ENCODE measurements around the gene TBC1D17.

The TBC1D17 gene

DNA sequence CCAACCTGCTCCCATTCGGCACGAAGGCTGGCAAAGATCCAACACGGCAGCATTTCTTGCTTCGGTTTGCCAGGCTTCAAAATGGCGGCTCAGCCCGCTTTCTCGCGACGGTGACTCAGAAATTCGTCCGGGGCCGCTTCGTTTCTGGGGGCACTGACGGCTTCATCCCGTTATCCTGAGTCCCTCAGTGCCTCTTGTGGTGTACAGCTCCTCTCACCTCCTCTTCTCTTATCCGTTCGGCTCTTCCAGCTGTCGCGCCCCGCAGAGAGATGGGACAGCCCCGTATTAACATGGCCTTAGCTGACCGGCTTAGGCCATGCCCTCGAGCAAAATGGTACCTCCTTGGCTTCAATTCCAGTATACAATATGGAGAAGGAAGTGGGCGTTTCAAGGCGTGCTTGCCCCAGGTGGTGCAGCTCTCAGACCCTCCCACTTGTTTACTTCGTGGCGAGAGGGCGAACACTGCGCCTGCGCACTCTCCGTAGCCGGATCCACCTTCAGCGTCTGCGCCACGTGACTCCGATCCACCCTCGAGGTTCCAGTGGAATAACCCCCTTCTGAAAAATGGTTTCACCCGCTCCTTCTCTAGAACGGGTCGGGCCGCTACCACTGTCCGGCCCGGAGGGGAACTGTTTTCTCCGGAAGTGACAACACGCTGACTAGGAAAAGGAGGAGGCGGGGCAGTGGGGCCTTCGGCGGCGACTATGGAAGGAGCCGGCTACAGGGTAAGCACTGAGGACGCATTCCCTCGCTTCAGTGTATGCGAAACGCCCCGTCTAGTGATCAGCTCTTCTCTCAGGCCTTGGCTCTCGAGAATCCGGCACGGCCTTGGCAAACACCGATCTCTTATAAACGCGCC lies at the start of gene TBC1D17, which contains the start of gene AKT1S1:
Gene TBC1D17 (plus strand): TSS at position 683 of the 859 bp plus-strand sequence. CDS start 22 bp downstream, at position 705.
Gene AKT1S1 (minus strand): TSS at position 336 of the 859 bp plus-strand sequence. CDS start 4,060 bp downstream, outside the sequence.
- peak; percentile 97 to 98 for DNase-seq (ENCODE audit: extremely low read depth in 1 of 2, low read depth in 1 of 2)

DNA sequence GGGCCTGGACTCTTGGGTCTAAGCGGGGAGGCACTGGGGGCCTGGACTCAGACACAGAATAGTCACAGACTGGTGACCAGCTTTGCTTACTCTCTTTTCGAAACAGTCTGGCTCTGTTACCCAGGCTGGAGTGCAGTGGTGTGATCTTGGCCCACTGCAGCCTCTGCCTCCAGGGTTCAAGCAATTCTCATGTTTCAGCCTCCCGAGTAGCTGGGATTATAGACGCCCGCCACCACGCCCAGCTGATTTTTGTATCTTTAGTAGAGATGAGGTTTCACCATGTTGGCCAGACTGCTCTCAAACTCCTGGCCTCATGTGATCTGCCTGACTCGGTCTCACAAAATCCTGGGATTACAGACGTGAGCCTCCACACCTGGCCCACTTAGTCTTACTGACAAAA lies 48.3 kb upstream of the TBC1D17 start:
- DNase-seq (ENCODE audit: extremely low read depth in 1 of 2, low read depth in 1 of 2) = no peak

- no peak for DNase-seq (ENCODE audit: extremely low read depth in 1 of 2, low read depth in 1 of 2)
Measured at GRCh38 chr19:49829721-49830120, 47.8 kb upstream of the TBC1D17 start.

DNA sequence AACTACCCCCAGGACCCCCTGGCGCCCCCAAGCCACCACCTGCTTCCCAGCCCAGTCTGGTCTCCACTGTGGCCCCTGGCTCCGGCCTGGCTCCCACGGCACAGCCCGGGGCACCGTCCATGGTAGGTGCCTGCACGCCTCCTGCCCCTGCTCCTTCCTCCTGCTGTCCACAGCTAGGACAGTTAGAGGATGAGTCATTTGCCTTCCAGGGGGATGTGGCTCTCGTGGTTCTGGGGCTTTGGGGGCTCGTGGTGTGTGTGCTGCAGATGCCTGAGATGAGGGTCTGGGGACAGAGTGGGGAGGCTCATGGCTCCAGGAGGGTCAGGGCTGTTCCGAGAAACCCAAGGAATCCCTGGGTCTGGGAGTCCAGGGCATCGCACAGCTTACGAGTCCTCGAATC lies 46.7 kb upstream of the TBC1D17 start:
- DNase-seq (ENCODE audit: extremely low read depth in 1 of 2, low read depth in 1 of 2) = no peak

DNA sequence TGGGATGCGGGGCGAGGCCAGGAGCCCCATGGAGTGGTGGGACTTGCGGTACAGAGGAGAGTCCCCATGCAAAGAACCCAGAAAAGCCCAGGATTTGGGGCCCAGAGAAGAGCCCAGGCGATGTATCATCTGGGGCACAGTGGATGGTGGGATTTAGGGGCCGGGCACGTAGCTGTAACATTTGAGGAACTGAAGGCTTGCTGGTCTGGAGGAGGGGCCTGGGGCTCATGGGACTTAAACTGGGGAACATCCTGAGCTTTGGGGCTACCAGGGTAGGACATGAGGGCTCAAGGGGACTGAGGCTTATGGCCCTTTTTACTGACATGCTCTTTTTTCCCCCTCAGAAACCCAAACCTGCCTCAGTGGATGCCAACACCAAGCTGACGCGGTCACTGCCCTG lies 45.9 kb upstream of the TBC1D17 start:
- DNase-seq (ENCODE audit: extremely low read depth in 1 of 2, low read depth in 1 of 2) = no peak

GRCh38 chr19:49832556-49832955 lies 44.9 kb upstream of the TBC1D17 start:
- DNase-seq (ENCODE audit: extremely low read depth in 1 of 2, low read depth in 1 of 2) = no peak

GRCh38 chr19:49833599-49833998 lies 43.9 kb upstream of the TBC1D17 start:
- DNase-seq (ENCODE audit: extremely low read depth in 1 of 2, low read depth in 1 of 2) = no peak

GRCh38 chr19:49835562-49835961 lies 41.9 kb upstream of the TBC1D17 start:
- no peak for DNase-seq (ENCODE audit: extremely low read depth in 1 of 2, low read depth in 1 of 2)

GRCh38 chr19:49836176-49837008 lies 41.1 kb upstream of the TBC1D17 start:
- no peak for DNase-seq (ENCODE audit: extremely low read depth in 1 of 2, low read depth in 1 of 2)

GRCh38 chr19:49837009-49837310 lies 40.5 kb upstream of the TBC1D17 start:
- DNase-seq (ENCODE audit: extremely low read depth in 1 of 2, low read depth in 1 of 2) = no peak

DNA sequence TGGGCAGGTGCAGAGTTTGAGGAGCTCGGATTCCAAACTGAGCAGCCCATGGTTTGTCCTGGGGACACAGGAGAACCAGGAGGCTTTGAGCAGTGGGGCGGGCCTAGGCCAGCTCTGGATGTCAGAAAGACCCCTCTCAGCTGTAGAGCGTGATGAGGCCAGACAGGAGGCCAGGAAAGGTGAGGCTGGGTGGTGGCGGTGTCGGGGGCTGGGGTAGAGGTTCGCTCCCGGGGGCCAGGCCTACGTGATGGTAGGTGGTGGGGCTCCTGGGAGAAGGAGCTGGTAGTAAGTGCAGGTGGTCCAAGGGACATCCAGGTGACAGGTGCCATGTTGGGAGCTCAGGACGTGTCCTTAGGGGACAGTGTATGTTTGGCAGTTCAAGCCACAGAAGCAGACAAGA lies 40.1 kb upstream of the TBC1D17 start:
- DNase-seq (ENCODE audit: extremely low read depth in 1 of 2, low read depth in 1 of 2) = no peak

GRCh38 chr19:49838885-49839588 lies 38.5 kb upstream of the TBC1D17 start:
- no peak for DNase-seq (ENCODE audit: extremely low read depth in 1 of 2, low read depth in 1 of 2)

DNA sequence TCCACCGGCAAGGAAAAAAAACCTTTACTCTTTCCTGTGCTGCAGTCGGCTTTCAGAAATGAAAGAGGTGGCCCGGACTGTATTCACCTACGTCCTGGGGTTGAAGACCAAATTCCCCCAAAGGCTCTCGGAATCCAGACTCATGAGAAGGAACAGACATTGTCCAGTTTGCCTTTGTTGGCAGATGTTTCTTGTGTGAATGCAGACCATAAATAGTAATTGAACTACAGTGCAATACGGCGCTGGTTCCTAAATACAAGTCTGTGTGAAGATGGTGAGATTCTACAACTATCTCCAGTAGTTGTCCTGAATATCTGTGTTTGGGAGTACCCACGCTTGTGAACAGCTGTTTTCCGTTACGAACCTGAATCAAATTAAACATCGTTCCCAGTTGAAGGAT lies 37.8 kb upstream of the TBC1D17 start:
- no peak for DNase-seq (ENCODE audit: extremely low read depth in 1 of 2, low read depth in 1 of 2)

GRCh38 chr19:49840321-49840720 lies 37.2 kb upstream of the TBC1D17 start:
- no peak for DNase-seq (ENCODE audit: extremely low read depth in 1 of 2, low read depth in 1 of 2)

DNA sequence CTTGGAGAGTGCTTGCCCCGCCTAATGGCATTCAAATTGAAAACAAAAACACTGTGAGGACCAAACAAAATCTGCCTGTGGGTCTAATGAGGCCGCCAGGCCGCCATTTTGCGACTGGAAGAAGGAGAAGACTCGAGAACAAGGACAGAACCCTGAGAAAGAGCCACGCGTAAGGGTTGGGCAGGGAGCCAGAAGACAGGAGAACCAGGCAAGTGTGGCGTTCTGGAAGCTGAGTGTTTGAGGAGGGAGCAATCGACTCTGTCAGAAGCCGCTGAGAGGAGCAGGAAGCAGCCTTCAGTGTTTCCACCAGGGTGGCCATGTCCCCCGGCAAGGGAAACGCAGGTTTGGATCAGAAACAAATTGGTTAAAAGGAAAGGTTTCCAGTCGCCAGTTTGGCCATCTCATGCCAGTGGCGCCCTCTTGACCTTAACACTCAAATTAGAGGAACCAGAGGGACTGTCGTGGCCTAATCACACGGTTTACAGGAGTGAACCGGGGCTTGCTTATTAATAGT lies 36.7 kb upstream of the TBC1D17 start:
- no peak for DNase-seq (ENCODE audit: extremely low read depth in 1 of 2, low read depth in 1 of 2)

GRCh38 chr19:49843265-49843664 lies 34.2 kb upstream of the TBC1D17 start:
- DNase-seq (ENCODE audit: extremely low read depth in 1 of 2, low read depth in 1 of 2) = no peak

- DNase-seq (ENCODE audit: extremely low read depth in 1 of 2, low read depth in 1 of 2) = no peak
Measured at GRCh38 chr19:49844138-49845095, 33.1 kb upstream of the TBC1D17 start.

GRCh38 chr19:49845414-49845813 lies 32.1 kb upstream of the TBC1D17 start:
- DNase-seq (ENCODE audit: extremely low read depth in 1 of 2, low read depth in 1 of 2) = no peak

GRCh38 chr19:49846408-49846807 lies 31.1 kb upstream of the TBC1D17 start:
- no peak for DNase-seq (ENCODE audit: extremely low read depth in 1 of 2, low read depth in 1 of 2)
